Measurements from ENCODE around the gene HIP1. TPM values are rescaled to one million over a fixed set of nuclear protein-coding genes. Genes with fewer than 3 reads are reported as not detected.

The HIP1 gene
- total RNA-seq, 1 donor from 2014 or later = 51.5 TPM

DNA sequence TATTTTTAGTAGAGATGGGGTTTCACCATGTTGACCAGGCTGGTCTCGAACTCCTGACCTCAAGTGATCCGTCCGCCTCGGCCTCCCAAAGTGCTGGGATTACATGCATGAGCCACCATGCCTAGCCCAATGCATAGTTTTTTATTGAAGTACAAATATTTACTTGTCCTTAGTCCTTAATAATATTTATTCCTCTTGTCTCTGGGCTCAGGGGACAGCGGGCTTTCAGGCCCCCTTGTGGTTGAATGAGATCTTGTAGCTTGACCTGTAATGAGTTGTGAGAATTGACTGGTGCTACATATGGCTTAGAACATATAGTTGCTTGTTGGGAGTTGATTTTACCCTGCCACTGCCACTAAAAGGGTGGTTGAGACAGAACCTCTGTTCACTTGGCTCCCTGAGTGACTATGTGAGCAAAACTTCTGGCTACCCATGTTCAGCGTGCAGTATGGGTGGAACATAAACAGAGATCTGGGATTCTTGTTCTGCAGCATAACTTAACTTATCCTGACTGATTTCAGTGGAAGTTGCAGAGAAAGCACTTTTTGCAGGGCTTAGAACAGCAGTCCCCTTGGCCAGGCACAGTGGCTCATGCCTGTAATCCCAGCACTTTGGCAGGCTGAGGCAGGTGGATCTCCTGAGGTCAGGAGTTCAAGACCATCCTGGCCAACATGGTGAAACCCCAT, 18.4 kb upstream of the HIP1 start:
- ATAC-seq = peak; percentile 56 to 65
- Histone ChIP-seq H3K4me1 (peaks cover 1% of the 10 kb centered on the region), H3K27ac (no peak overlapping the region), H3K4me3 (no peak overlapping the region), H3K36me3 (no peaks in the 10 kb centered on the region), H3K9me3 (no peaks in the 10 kb centered on the region), H3K27me3 (ENCODE audit: low read depth) (no peaks in the 10 kb centered on the region)
- DNase-seq = no peak
- peak; percentile 43 for TF ChIP-seq CTCF (IDR thresholded peaks at IDR 0.05)
- intact Hi-C loops (cut with DNase I) = no loop called here

DNA sequence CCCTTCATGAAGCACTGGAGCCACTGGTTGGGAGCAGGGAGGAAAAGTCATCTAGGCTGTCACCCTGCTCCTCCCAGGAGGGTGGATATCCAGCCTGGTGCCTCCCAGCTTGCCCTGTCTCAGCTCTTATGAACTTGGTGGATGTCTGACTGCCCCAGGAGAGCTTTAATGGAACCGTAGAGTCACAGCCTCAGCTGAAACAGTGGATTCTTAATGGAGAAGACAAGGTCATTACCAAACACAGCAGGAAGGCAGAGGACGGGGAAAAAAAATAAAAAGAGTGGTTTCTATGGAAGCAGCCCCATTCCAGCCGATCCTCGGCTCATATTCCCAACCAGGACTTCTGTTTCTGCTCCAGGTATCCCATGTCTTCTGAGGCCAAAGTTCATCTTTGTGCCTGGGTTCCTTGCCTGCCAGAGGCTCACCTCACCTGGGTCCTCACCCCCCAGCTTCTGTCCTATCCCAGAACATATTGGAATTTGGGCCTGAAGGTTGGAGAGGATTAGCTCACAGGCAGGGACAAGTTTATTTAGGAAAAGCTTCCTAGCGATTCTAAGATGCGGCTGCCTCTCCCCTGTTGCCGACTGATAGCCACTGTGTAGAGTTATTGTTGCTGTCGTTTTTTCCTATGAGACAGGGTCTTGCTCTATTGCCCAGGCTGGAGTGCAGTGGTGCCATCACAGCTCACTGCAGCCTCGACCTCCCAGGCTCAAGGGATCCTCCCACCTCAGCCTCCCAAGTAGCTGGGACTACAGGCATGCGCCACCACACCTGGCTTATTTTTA, 17.7 kb upstream of the HIP1 start:
- no peak overlapping the region for H3K27ac ChIP-seq
- H3K36me3 ChIP-seq = no peaks in the 10 kb centered on the region
- H3K4me3 ChIP-seq = no peak overlapping the region
- intact Hi-C loops (cut with DNase I) = no loop called here
- no peak for TF ChIP-seq CTCF (IDR thresholded peaks at IDR 0.05)
- no peaks in the 10 kb centered on the region for H3K9me3 ChIP-seq
- H3K4me1 ChIP-seq = no peaks in the 10 kb centered on the region
- DNase-seq (no peak), ATAC-seq (no peak)
- H3K27me3 ChIP-seq (ENCODE audit: low read depth) = no peaks in the 10 kb centered on the region

DNA sequence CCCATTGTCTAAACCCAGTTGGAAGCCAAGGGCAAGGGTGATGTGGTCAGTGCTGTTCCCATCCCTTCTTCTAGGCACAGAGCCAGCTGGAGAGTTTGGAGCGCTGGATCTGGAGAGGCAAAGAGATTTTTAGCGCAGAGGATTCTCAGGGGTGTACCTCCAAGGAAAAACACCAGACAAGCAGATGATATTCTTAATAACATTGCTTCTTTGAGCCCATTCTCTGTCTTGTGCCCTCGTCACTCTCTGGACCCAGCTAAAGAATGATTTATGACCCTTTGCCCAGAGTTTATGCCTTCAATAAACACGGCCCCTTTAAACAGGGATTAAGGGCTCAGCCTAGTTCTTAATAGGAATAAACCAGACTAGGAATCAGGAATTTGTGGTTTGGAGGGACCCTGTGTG, 4.7 kb upstream of the HIP1 start:
- Histone ChIP-seq H3K9me3 (no peaks in the 10 kb centered on the region), H3K4me3 (no peak overlapping the region), H3K4me1 (peaks cover 18% of the 10 kb centered on the region), H3K27me3 (ENCODE audit: low read depth) (no peaks in the 10 kb centered on the region), H3K36me3 (no peaks in the 10 kb centered on the region), H3K27ac (no peak overlapping the region)
- intact Hi-C loops (cut with DNase I) = no loop called here
- no peak for TF ChIP-seq CTCF (IDR thresholded peaks at IDR 0.05)
- DNase-seq (no peak), ATAC-seq (no peak)

DNA sequence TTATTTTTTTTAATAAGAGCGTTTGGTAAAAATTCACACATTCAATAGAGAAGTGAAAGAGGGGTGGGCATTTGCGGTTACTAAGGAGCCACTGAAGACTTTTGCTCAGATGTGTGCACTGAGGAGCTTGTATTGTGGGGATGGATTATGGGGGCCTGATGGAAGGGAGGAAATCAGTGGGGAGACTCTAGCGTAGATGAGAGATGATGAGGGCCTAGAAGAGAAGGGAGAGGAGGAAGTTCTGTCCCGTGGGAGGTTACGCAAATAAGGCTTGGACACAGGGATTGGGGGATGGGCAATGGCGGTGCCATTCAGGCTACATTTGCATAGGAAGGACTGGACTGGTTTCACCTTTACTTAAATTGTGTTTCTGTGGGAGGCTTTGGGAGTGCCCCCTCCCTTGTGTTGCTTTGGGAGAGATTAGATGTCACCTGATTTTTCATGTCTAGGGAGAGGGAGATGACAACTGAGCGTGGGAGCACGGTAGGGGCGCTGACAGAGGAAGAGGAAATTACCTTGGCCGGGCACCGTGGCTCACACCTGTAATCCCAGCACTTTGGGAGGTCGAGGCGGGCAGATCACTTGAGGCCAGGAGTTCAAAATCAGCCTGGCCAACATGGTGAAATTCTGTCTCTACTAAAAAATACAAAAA, 2.2 kb upstream of the HIP1 start:
- intact Hi-C loops (cut with DNase I) = no loop called here
- Histone ChIP-seq H3K4me3 (no peak overlapping the region), H3K36me3 (no peaks in the 10 kb centered on the region), H3K27me3 (ENCODE audit: low read depth) (no peaks in the 10 kb centered on the region), H3K9me3 (no peaks in the 10 kb centered on the region), H3K4me1 (peaks cover 34% of the 10 kb centered on the region), H3K27ac (peak overlapping the region; percentile 46)
- TF ChIP-seq CTCF (IDR thresholded peaks at IDR 0.05) = no peak
- DNase-seq = peak; percentile 70
- ATAC-seq = no peak

- H3K9me3 ChIP-seq = no peaks in the 10 kb centered on the region
- intact Hi-C loops (cut with DNase I) = no loop called here
- ATAC-seq = no peak
- TF ChIP-seq CTCF (IDR thresholded peaks at IDR 0.05) = no peak
- H3K27ac ChIP-seq = peak overlapping the region; percentile 90
- H3K4me1 ChIP-seq = peaks cover 34% of the 10 kb centered on the region
- peak overlapping the region; percentile 95 for H3K4me3 ChIP-seq
- H3K36me3 ChIP-seq = no peaks in the 10 kb centered on the region
- no peak for DNase-seq
- no peaks in the 10 kb centered on the region for H3K27me3 ChIP-seq (ENCODE audit: low read depth)
Observed at GRCh38 chr7:75739796-75740672, 1.3 kb upstream of the HIP1 start.

Measured in lower lobe of right lung (tissue), 2 donors.